K562 (cell line): ENCODE data around the gene CLEC2B. TPM values are rescaled to one million over a fixed set of nuclear protein-coding genes. Genes with fewer than 3 reads are reported as not detected.

Experiments used
- ATAC-seq: fragments of 200-7000 bp; cut with Tn5 transposase; 3 replicates; pipeline ENCODE4 v1.9.1; 2020; ENCODE audit warnings: moderate library complexity
- BruUV-seq: library from RNA; stranded (reverse); fragments of 400-500 nt; replicated peaks from 2 replicates; lab custom pipeline; 2021; lab: Mats Ljungman, UMichigan
- CTCF ChIA-PET: fragments of 300-600 bp; formaldehyde crosslinking; extraction: SDS; loops from one replicate; lab custom pipeline; 2021; ENCODE audit warnings: low intra/inter-chr PET ratio; lab: Yijun Ruan, JAX
- POLR2A ChIA-PET: fragments of 300-600, 350-650 bp; sonication (Branson Sonifier 250); formaldehyde crosslinking; extraction: SDS; loops from one replicate; lab custom pipeline; 2021; ENCODE audit warnings: antibody characterized with exemption, inconsistent platforms; lab: Yijun Ruan, JAX
- DNase-seq, 4 experiments: peaks; one replicate each; pipeline versions ENCODE4 v3.0.0 to v3.0.0-alpha.2; 2011 to 2018; ENCODE audit warnings: low spot score in 3 of 4, mixed read lengths in 3 of 4; ENCODE audit errors: extremely low read depth in 1 of 4
- FAIRE-seq: peaks from 2 replicates; lab custom pipeline; 2011; peaks lifted over from hg19 to GRCh38; lab: Jason Lieb, UNC
- H2AFZ ChIP-seq: 2 replicates; pipeline ENCODE4 v1.6.0; 2011; ENCODE audit warnings: low read depth, low read length, control low read depth, inconsistent platforms
- H3K27ac ChIP-seq: fragments of 200-600 bp; 3 replicates; pipeline ENCODE4 v1.8.0; 2011; ENCODE audit warnings: low read depth, mild to moderate bottlenecking, control low read depth, inconsistent platforms, low read length, moderate library complexity, mixed read lengths; ENCODE audit errors: extremely low read depth
- H3K27me3 ChIP-seq, 2 experiments: fragments of 300-600 bp in 1 of 2; 2 replicates in 1 of 2; 3 replicates in 1 of 2; pipeline versions ENCODE4 v1.6.0 to v1.8.0; 2011; ENCODE audit warnings: inconsistent platforms in 2 of 2, low read length in 2 of 2, mild to moderate bottlenecking in 1 of 2, mixed read lengths in 1 of 2, moderate library complexity in 1 of 2; ENCODE audit not compliant: control insufficient read depth in 2 of 2, insufficient read depth in 2 of 2
- H3K36me3 ChIP-seq: fragments of 300-600 bp; 3 replicates; pipeline ENCODE4 v1.8.0; 2011; ENCODE audit warnings: mild to moderate bottlenecking, low read length, inconsistent platforms; ENCODE audit not compliant: control insufficient read depth, insufficient read depth
- H3K4me1 ChIP-seq, 2 experiments: fragments of 200-600 bp in 1 of 2; replicated peaks in 1 of 2; 2 replicates in 1 of 2; 3 replicates in 1 of 2; pipeline versions ENCODE4 v1.5.1 to v1.8.0; 2011; ENCODE audit warnings: inconsistent platforms in 2 of 2, low read length in 2 of 2, mild to moderate bottlenecking in 1 of 2, mixed read lengths in 1 of 2, moderate library complexity in 1 of 2; ENCODE audit not compliant: control insufficient read depth in 2 of 2, insufficient read depth in 2 of 2
- H3K4me2 ChIP-seq: 2 replicates; pipeline ENCODE4 v1.6.1; 2011; ENCODE audit warnings: low read length, control low read depth, inconsistent platforms, mixed read lengths; ENCODE audit not compliant: insufficient read depth
- H3K4me3 ChIP-seq: fragments of 200-600 bp; sonication (generic), shearing (Covaris generic); 2 replicates; pipeline ENCODE4 v1.5.1; 2016; ENCODE audit warnings: control low read depth, inconsistent platforms
- H3K79me2 ChIP-seq: fragments of 200-600 bp; 3 replicates; pipeline ENCODE4 v1.8.0; 2011; ENCODE audit warnings: low read length, inconsistent platforms; ENCODE audit not compliant: control insufficient read depth, insufficient read depth
- H3K9ac ChIP-seq, 2 experiments: 2 replicates each; pipeline versions ENCODE4 v1.6.0 to v1.6.1; 2011; ENCODE audit warnings: low read depth in 2 of 2, low read length in 2 of 2, control low read depth in 1 of 2, inconsistent platforms in 1 of 2, mild to moderate bottlenecking in 1 of 2, mixed read lengths in 1 of 2; ENCODE audit not compliant: insufficient read depth in 1 of 2
- H3K9me1 ChIP-seq: one replicate; pipeline ENCODE4 v1.6.0; 2011; ENCODE audit warnings: inconsistent platforms, mild to moderate bottlenecking, low read length, moderate library complexity; ENCODE audit not compliant: control insufficient read depth, insufficient read depth
- H3K9me3 ChIP-seq: replicated peaks from 2 replicates; pipeline ENCODE4 v1.5.1; 2011; ENCODE audit warnings: low read depth, low read length, inconsistent platforms; ENCODE audit not compliant: control insufficient read depth, insufficient read depth
- H4K20me1 ChIP-seq: replicated peaks from 2 replicates; pipeline ENCODE4 v1.6.1; 2011; ENCODE audit warnings: low read length, inconsistent platforms, mixed read lengths; ENCODE audit not compliant: control insufficient read depth, insufficient read depth
- HCFC1 ChIP-seq: IDR thresholded peaks from 2 replicates; pipeline ENCODE4 v1.6.1; 2012; ENCODE audit warnings: low read depth, low read length, improper control_type of control experiment
- PCBP1 ChIP-seq: fragments of 200-400 bp; formaldehyde crosslinking; IDR thresholded peaks from 2 replicates; pipeline ENCODE4 v1.6.1; 2018; ENCODE audit warnings: mild to moderate bottlenecking, low read depth, low read length; ENCODE audit not compliant: poor library complexity, severe bottlenecking
- U2AF2 ChIP-seq: fragments of 200-400 bp; formaldehyde crosslinking; optimal IDR thresholded peaks from 2 replicates; pipeline ENCODE3; 2017; ENCODE audit warnings: low read depth, mild to moderate bottlenecking, low read length
- WGBS: fragments of 100-300 bp; shearing (Covaris generic); methylation state at CpG from one replicate; pipeline ENCODE4 v1.1.6; 2016; ENCODE audit warnings: low coverage, mixed read lengths; ENCODE audit not compliant: insufficient coverage; ENCODE audit errors: missing lambda C conversion rate; 5-methylcytosine and 5-hydroxymethylcytosine counted together
- in situ Hi-C: fragments of 300-500 bp; cut with MboI; formaldehyde crosslinking; loops from 4 replicates; pipeline ENCODE4 v1.15.0; 2018; ENCODE audit warnings: inconsistent platforms, mixed read lengths
- intact Hi-C: fragments of 100-400 bp; cut with micrococcal nuclease; formaldehyde crosslinking; loops from 2 replicates; pipeline ENCODE4 v1.14.2; 2022
- polyA plus RNA-seq, 8 experiments: library from polyadenylated mRNA; depleted of rRNA in 4 of 8; stranded (reverse) in 5 of 8; unstranded in 3 of 8; fragments of >200 nt; fragmentation: Nextera tagmentation in 2 of 8; fragmentation: Illumina TruSeq in 1 of 8; extraction: Ambion mirVana in 2 of 8; extraction: Trizol in 1 of 8; gene quantifications; 2 replicates each; pipeline versions ENCODE4 v1.2.1 to v1.2.3, GENCODE V29; 2011 to 2014; ENCODE audit warnings: inconsistent platforms in 1 of 8, missing spikeins in 1 of 8
- total RNA-seq, 7 experiments: library from RNA; depleted of rRNA in 6 of 7; stranded (reverse); fragments of >200 nt in 6 of 7; fragmentation: Illumina TruSeq in 2 of 7; extraction: Trizol in 2 of 7; gene quantifications; 2 replicates each; pipeline versions ENCODE4 v1.2.1 to v1.2.3, GENCODE V29; 2011 to 2021; ENCODE audit warnings: low replicate concordance in 1 of 7
- TF ChIP-seq, protein P1 (sequence below): IDR thresholded peaks from 2 replicates; pipeline ENCODE4 v1.6.1; 2011; ENCODE audit not compliant: insufficient read length; ENCODE audit errors: extremely low read depth
- TF ChIP-seq, protein P2 (sequence below), 2 experiments: fragments of 450-650 bp; conservative IDR thresholded peaks; 2 replicates each; pipeline ENCODE4 v1.6.1; 2017; ENCODE audit warnings: mild to moderate bottlenecking in 2 of 2, moderate library complexity in 2 of 2
- TF ChIP-seq, protein P3 (sequence below): fragments of 250-450 bp; sonication (Bioruptor Pico); IDR thresholded peaks from 2 replicates; pipeline ENCODE4 v1.4.0; 2020; ENCODE audit warnings: mild to moderate bottlenecking

The CLEC2B gene
- total and polyA plus RNA-seq, 9 of the 15 experiments (the other 6 are each of a cell fraction or from before 2014, with no cell fraction given), result 1.3 to 5.9 (median 2.9) TPM

DNA sequence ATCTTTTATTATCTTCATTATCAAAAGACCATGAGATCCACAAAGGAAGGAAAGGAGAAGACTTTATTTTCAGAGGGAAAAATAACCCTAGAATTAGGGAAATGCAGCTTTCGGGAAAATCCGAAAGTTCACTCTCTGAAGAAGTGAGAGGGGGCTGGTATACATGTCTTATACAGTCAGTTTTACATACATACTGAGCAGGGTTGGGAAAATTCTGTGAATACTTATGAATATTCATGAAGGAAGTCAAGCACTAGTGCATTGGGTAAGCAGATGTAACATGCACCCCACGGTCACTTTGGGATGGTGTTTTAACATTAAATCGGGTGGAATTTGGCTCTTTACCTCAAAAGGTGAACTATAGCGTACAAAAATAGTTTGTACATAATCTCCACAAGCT, 57.5 kb downstream of the CLEC2B start:
- Histone ChIP-seq H4K20me1 (no peaks in the 10 kb centered on the region), H3K9me3 (no peaks in the 10 kb centered on the region)
- CTCF ChIA-PET, result no interaction called here
- intact Hi-C loops, result no loop called here
- no peak for FAIRE-seq
- TF ChIP-seq, protein P1, sequence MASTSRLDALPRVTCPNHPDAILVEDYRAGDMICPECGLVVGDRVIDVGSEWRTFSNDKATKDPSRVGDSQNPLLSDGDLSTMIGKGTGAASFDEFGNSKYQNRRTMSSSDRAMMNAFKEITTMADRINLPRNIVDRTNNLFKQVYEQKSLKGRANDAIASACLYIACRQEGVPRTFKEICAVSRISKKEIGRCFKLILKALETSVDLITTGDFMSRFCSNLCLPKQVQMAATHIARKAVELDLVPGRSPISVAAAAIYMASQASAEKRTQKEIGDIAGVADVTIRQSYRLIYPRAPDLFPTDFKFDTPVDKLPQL, result no peak
- no peak for TF ChIP-seq U2AF2
- TF ChIP-seq, protein P2, sequence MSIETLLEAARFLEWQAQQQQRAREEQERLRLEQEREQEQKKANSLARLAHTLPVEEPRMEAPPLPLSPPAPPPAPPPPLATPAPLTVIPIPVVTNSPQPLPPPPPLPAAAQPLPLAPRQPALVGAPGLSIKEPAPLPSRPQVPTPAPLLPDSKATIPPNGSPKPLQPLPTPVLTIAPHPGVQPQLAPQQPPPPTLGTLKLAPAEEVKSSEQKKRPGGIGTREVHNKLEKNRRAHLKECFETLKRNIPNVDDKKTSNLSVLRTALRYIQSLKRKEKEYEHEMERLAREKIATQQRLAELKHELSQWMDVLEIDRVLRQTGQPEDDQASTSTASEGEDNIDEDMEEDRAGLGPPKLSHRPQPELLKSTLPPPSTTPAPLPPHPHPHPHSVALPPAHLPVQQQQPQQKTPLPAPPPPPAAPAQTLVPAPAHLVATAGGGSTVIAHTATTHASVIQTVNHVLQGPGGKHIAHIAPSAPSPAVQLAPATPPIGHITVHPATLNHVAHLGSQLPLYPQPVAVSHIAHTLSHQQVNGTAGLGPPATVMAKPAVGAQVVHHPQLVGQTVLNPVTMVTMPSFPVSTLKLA (conservative IDR thresholded peaks at IDR 0.05), result no peak
- TF ChIP-seq PCBP1, result no peak
- TF ChIP-seq HCFC1, result no peak
- TF ChIP-seq, protein P3, sequence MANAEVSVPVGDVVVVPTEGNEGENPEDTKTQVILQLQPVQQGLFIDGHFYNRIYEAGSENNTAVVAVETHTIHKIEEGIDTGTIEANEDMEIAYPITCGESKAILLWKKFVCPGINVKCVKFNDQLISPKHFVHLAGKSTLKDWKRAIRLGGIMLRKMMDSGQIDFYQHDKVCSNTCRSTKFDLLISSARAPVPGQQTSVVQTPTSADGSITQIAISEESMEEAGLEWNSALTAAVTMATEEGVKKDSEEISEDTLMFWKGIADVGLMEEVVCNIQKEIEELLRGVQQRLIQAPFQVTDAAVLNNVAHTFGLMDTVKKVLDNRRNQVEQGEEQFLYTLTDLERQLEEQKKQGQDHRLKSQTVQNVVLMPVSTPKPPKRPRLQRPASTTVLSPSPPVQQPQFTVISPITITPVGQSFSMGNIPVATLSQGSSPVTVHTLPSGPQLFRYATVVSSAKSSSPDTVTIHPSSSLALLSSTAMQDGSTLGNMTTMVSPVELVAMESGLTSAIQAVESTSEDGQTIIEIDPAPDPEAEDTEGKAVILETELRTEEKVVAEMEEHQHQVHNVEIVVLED, result no peak
- TF ChIP-seq, all 486 proteins: peak for 0
- Histone ChIP-seq H3K9me1 (no peaks in the 10 kb centered on the region), H3K4me1 (peaks cover 0 to 10% of the 10 kb centered on the region in 2 experiments; a peak in 2 of 5 replicates), H3K79me2 (no peaks in the 10 kb centered on the region), H3K4me2 (no peak overlapping the region), H3K27ac (no peak overlapping the region), H2AFZ (no peak overlapping the region), H3K4me3 (no peak overlapping the region), H3K36me3 (no peaks in the 10 kb centered on the region), H3K27me3 (no peaks in the 10 kb centered on the region), H3K9ac (no peak overlapping the region)
- no TSS peak for BruUV-seq
- in situ Hi-C loops, result loop anchor here (25.0 kb wide), 1 partner anchor 326 kb away; the partner anchor contains the start of gene CLEC7A
- WGBS, result 48% methylated on average over 5 of the region's 5 CpGs
- no peak for DNase-seq
- no peak for ATAC-seq
- POLR2A ChIA-PET, result no interaction called here
